Lower lobe of right lung (tissue), 2 donors: Measurements from ENCODE around the gene RAB1A. TPM values are rescaled to one million over a fixed set of nuclear protein-coding genes. Genes with fewer than 3 reads are reported as not detected.
A peak's percentile ranks its signal among the peaks of the same experiment; 100 is the strongest.
"Not testable (repeated sequence)": the region's sequence is repeated elsewhere in the genome, so short reads cannot be mapped to it uniquely, and the experiment has no call there.

ENCODE experiments used
- ATAC-seq, 2 donors: fragments of 200-7000 bp; cut with Tn5 transposase; one replicate each; pipeline ENCODE4 v1.9.1; 2020 to 2022; ENCODE audit warnings: mild to moderate bottlenecking in 2 of 2, moderate library complexity in 2 of 2
- DNase-seq: peaks from one replicate; pipeline ENCODE4 v3.0.0-alpha.2; 2020
- H3K27ac ChIP-seq: fragments of 200-600 bp; one replicate; pipeline ENCODE4 v1.8.0; 2022
- H3K27me3 ChIP-seq: fragments of 200-600 bp; one replicate; pipeline ENCODE4 v1.8.0; 2022; ENCODE audit warnings: low read depth
- H3K36me3 ChIP-seq: fragments of 200-600 bp; one replicate; pipeline ENCODE4 v1.8.0; 2022; ENCODE audit warnings: mild to moderate bottlenecking
- H3K4me1 ChIP-seq: fragments of 200-600 bp; one replicate; pipeline ENCODE4 v1.8.0; 2022
- H3K4me3 ChIP-seq: fragments of 200-600 bp; one replicate; pipeline ENCODE4 v1.8.0; 2022; ENCODE audit warnings: mild to moderate bottlenecking
- H3K9me3 ChIP-seq: fragments of 200-600 bp; one replicate; pipeline ENCODE4 v1.8.0; 2022
- intact Hi-C: fragments of 100-400 bp; cut with DNase I; formaldehyde crosslinking; loops from one replicate; pipeline ENCODE4 v1.11.0; 2022
- total RNA-seq: library from RNA; stranded (reverse); fragmentation: NEBNext Ultra II Directional; extraction: Animal tissue kit (Norgen Biotek cat#: 25700); gene quantifications from one replicate; pipeline ENCODE4 v1.2.1, GENCODE V29; 2021
- TF ChIP-seq, protein P1 (sequence below): fragments of 200-600 bp; IDR thresholded peaks from one replicate; pipeline ENCODE4 v1.8.0; 2022; ENCODE audit warnings: antibody characterized with exemption, mild to moderate bottlenecking
- donor health status: DM: no; HTN: yes; CAD: no; lungs with severe emphysema.

The RAB1A gene
- total RNA-seq, 1 donor from 2014 or later: 145 TPM

- no peaks in the 10 kb centered on the region for H3K27me3 ChIP-seq
- H3K27ac ChIP-seq: no peak overlapping the region
- H3K9me3 ChIP-seq: no peaks in the 10 kb centered on the region
- TF ChIP-seq, protein P1, sequence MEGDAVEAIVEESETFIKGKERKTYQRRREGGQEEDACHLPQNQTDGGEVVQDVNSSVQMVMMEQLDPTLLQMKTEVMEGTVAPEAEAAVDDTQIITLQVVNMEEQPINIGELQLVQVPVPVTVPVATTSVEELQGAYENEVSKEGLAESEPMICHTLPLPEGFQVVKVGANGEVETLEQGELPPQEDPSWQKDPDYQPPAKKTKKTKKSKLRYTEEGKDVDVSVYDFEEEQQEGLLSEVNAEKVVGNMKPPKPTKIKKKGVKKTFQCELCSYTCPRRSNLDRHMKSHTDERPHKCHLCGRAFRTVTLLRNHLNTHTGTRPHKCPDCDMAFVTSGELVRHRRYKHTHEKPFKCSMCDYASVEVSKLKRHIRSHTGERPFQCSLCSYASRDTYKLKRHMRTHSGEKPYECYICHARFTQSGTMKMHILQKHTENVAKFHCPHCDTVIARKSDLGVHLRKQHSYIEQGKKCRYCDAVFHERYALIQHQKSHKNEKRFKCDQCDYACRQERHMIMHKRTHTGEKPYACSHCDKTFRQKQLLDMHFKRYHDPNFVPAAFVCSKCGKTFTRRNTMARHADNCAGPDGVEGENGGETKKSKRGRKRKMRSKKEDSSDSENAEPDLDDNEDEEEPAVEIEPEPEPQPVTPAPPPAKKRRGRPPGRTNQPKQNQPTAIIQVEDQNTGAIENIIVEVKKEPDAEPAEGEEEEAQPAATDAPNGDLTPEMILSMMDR: no peak
- H3K4me3 ChIP-seq: no peak overlapping the region
- DNase-seq (no peak), ATAC-seq (no peak)
- H3K36me3 ChIP-seq: no peaks in the 10 kb centered on the region
- peaks cover 7% of the 10 kb centered on the region for H3K4me1 ChIP-seq
- intact Hi-C loops: no loop called here
These were observed 3.7 kb upstream of the RAB1A start for GRCh38 chr2:65133626-65134025.

- intact Hi-C loops, H3K4me3 ChIP-seq, DNase-seq, H3K9me3 ChIP-seq, ATAC-seq, H3K27me3 ChIP-seq, H3K36me3 ChIP-seq, H3K27ac ChIP-seq: not testable (repeated sequence)
- H3K4me1 ChIP-seq: peaks cover 14% of the 10 kb centered on the region
These were observed 3.0 kb upstream of the RAB1A start for GRCh38 chr2:65132930-65133329.

GRCh38 chr2:65130664-65131175, 814 bp upstream of the RAB1A start:
- Histone ChIP-seq H3K4me3 (peak overlapping the region; percentile 94), H3K9me3 (no peaks in the 10 kb centered on the region), H3K27ac (peak overlapping the region; percentile 97), H3K4me1 (peaks cover 35% of the 10 kb centered on the region), H3K27me3 (no peaks in the 10 kb centered on the region), H3K36me3 (no peaks in the 10 kb centered on the region)
- intact Hi-C loops: no loop called here
- TF ChIP-seq, protein P1: no peak
- DNase-seq (no peak), ATAC-seq (peak; percentile 68 to 72)

- Histone ChIP-seq H3K9me3 (no peaks in the 10 kb centered on the region), H3K4me1 (peaks cover 49% of the 10 kb centered on the region), H3K36me3 (no peaks in the 10 kb centered on the region), H3K27ac (peak overlapping the region; percentile 97), H3K4me3 (peak overlapping the region; percentile 94), H3K27me3 (no peaks in the 10 kb centered on the region)
- DNase-seq (peak; percentile 73), ATAC-seq (peak; percentile 50 to 52)
- intact Hi-C loops: no loop called here
- TF ChIP-seq, protein P1: no peak
These were observed 550 bp downstream of the RAB1A start for GRCh38 chr2:65129286-65129825.

- Histone ChIP-seq H3K4me3 (peak overlapping the region; percentile 94), H3K27ac (peak overlapping the region; percentile 97), H3K9me3 (no peaks in the 10 kb centered on the region), H3K27me3 (no peaks in the 10 kb centered on the region), H3K36me3 (no peaks in the 10 kb centered on the region), H3K4me1 (peaks cover 57% of the 10 kb centered on the region)
- DNase-seq: no peak
- ATAC-seq: no peak
- TF ChIP-seq, protein P1: no peak
- intact Hi-C loops: no loop called here
These were observed 1.4 kb downstream of the RAB1A start for GRCh38 chr2:65128297-65129190.

GRCh38 chr2:65125457-65125856, 4.4 kb downstream of the RAB1A start:
- intact Hi-C loops, ATAC-seq, H3K4me3 ChIP-seq, H3K27me3 ChIP-seq, H3K36me3 ChIP-seq, H3K9me3 ChIP-seq, H3K27ac ChIP-seq: not testable (repeated sequence)
- peak; percentile 57 for DNase-seq
- peaks cover 66% of the 10 kb centered on the region for H3K4me1 ChIP-seq
